CD4-positive, alpha-beta memory T cell (primary cell): ENCODE measurements around the gene MEGF9. TPM values are rescaled to one million over a fixed set of nuclear protein-coding genes. Genes with fewer than 3 reads are reported as not detected.

Experiments used
- CTCF ChIA-PET: fragments of 350-600 bp; sonication (Branson Sonifier 250); formaldehyde crosslinking; loops from one replicate; lab custom pipeline; 2021; ENCODE audit warnings: inconsistent platforms; ENCODE audit not compliant: partially characterized antibody; lab: Charles Lee
- POLR2A ChIA-PET: fragments of 350-600 bp; sonication (Branson Sonifier 250); formaldehyde crosslinking; loops from one replicate; lab custom pipeline; 2021; ENCODE audit not compliant: partially characterized antibody; lab: Charles Lee
- DNase-seq, 5 donors: peaks; one replicate each; pipeline versions ENCODE4 v3.0.0 to v3.0.0-alpha.2; 2020 to 2022; ENCODE audit warnings: mixed read lengths in 1 of 5
- H3K27ac ChIP-seq: one replicate; pipeline ENCODE4 v1.7.0; 2013; ENCODE audit warnings: low read depth, low read length
- H3K27me3 ChIP-seq: 2 replicates; pipeline ENCODE4 v1.7.0; 2013; ENCODE audit warnings: mild to moderate bottlenecking, low read length, moderate library complexity; ENCODE audit not compliant: insufficient read depth
- H3K36me3 ChIP-seq: 2 replicates; pipeline ENCODE4 v1.7.0; 2013; ENCODE audit warnings: mild to moderate bottlenecking, low read length, moderate library complexity; ENCODE audit not compliant: insufficient read depth
- H3K4me1 ChIP-seq: 2 replicates; pipeline ENCODE4 v1.7.0; 2013; ENCODE audit warnings: mild to moderate bottlenecking, low read length, moderate library complexity; ENCODE audit not compliant: insufficient read depth
- H3K4me3 ChIP-seq, 2 donors: one replicate each; pipeline ENCODE4 v1.7.0; 2013; ENCODE audit warnings: low read length in 2 of 2, mild to moderate bottlenecking in 1 of 2
- H3K9me3 ChIP-seq, 2 donors: one replicate each; pipeline ENCODE4 v1.7.0; 2013; ENCODE audit warnings: low read length in 2 of 2, control low read depth in 1 of 2; ENCODE audit not compliant: control insufficient read depth in 1 of 2
- H3K27ac Mint-ChIP-seq, 7 donors: one replicate each; pipeline ENCODE4 v1.8.0; 2020 to 2021; ENCODE audit warnings: mixed read lengths in 7 of 7, mild to moderate bottlenecking in 6 of 7, inconsistent platforms in 3 of 7, moderate library complexity in 3 of 7
- H3K27me3 Mint-ChIP-seq, 2 donors: one replicate each; pipeline ENCODE4 v1.8.0; 2020 to 2021; ENCODE audit warnings: mixed read lengths in 2 of 2
- H3K36me3 Mint-ChIP-seq, 2 donors: one replicate each; pipeline ENCODE4 v1.8.0; 2020 to 2021; ENCODE audit warnings: mixed read lengths in 2 of 2, inconsistent platforms in 1 of 2, mild to moderate bottlenecking in 1 of 2
- H3K4me1 Mint-ChIP-seq, 4 donors: one replicate each; pipeline ENCODE4 v1.8.0; 2020 to 2021; ENCODE audit warnings: mixed read lengths in 4 of 4, mild to moderate bottlenecking in 1 of 4
- H3K4me3 Mint-ChIP-seq, 8 donors: one replicate each; pipeline ENCODE4 v1.8.0; 2020 to 2021; ENCODE audit warnings: mixed read lengths in 8 of 8, mild to moderate bottlenecking in 7 of 8, moderate library complexity in 6 of 8, inconsistent platforms in 3 of 8
- H3K9me3 Mint-ChIP-seq, 8 donors: one replicate each; pipeline ENCODE4 v1.8.0; 2020 to 2021; ENCODE audit warnings: mixed read lengths in 8 of 8, mild to moderate bottlenecking in 5 of 8, inconsistent platforms in 3 of 8, moderate library complexity in 1 of 8
- intact Hi-C: fragments of 100-400 bp; cut with micrococcal nuclease; formaldehyde crosslinking; loops from one replicate; pipeline ENCODE4 v1.15.1; 2023
- polyA plus RNA-seq, 2 donors: library from polyadenylated mRNA; unstranded; fragments of 300-500 nt; fragmentation: Illumina TruSeq; gene quantifications; one replicate each; pipeline ENCODE4 v1.2.3, GENCODE V29; 2021
- total RNA-seq, 2 experiments: library from RNA; stranded (reverse); gene quantifications; one replicate each; pipeline ENCODE4 v1.2.3, GENCODE V29; 2021

MEGF9 gene
- total and polyA plus RNA-seq, 4 experiments from 2014 or later: 5.9 to 14.9 (median 10.5) TPM

GRCh38 chr9:120627073-120627472 lies 87.2 kb downstream of the MEGF9 start:
- intact Hi-C loops: no loop called here
- no peaks in the 10 kb centered on the region for H3K27me3 Mint-ChIP-seq
- Histone ChIP-seq H3K27me3 (no peaks in the 10 kb centered on the region), H3K4me3 (no peak overlapping the region), H3K36me3 (no peaks in the 10 kb centered on the region), H3K4me1 (no peaks in the 10 kb centered on the region), H3K9me3 (no peaks in the 10 kb centered on the region), H3K27ac (no peak overlapping the region)
- H3K4me3 Mint-ChIP-seq: no peak overlapping the region
- POLR2A ChIA-PET: no interaction called here
- peak overlapping the region in 1 of 7 donors; percentile 35 for H3K27ac Mint-ChIP-seq
- DNase-seq: no peak
- peaks cover 0 to 5% (median 4%) of the 10 kb centered on the region in 4 donors for H3K4me1 Mint-ChIP-seq
- H3K36me3 Mint-ChIP-seq: no peaks in the 10 kb centered on the region
- no peaks in the 10 kb centered on the region for H3K9me3 Mint-ChIP-seq
- CTCF ChIA-PET: interaction anchor here (0.6 kb wide), 1 partner anchor 127 kb away, joined by 4 read pairs; no protein-coding TSS in a partner anchor

GRCh38 chr9:120626512-120626911 lies 87.8 kb downstream of the MEGF9 start:
- Histone ChIP-seq H3K4me3 (no peak overlapping the region), H3K9me3 (no peaks in the 10 kb centered on the region), H3K36me3 (no peaks in the 10 kb centered on the region), H3K27me3 (no peaks in the 10 kb centered on the region), H3K27ac (no peak overlapping the region), H3K4me1 (no peaks in the 10 kb centered on the region)
- Mint-ChIP-seq H3K4me3 (no peak overlapping the region), H3K27me3 (no peaks in the 10 kb centered on the region), H3K36me3 (no peaks in the 10 kb centered on the region), H3K4me1 (peaks cover 0 to 4% (median 2%) of the 10 kb centered on the region in 4 donors), H3K27ac (no peak overlapping the region), H3K9me3 (no peaks in the 10 kb centered on the region)
- intact Hi-C loops: no loop called here
- no peak for DNase-seq
- ChIA-PET CTCF (no interaction called here), POLR2A (no interaction called here)

GRCh38 chr9:120625222-120625621 lies 89.0 kb downstream of the MEGF9 start:
- Histone ChIP-seq H3K9me3 (no peaks in the 10 kb centered on the region), H3K4me3 (no peak overlapping the region), H3K4me1 (no peaks in the 10 kb centered on the region), H3K27ac (no peak overlapping the region), H3K27me3 (no peaks in the 10 kb centered on the region), H3K36me3 (no peaks in the 10 kb centered on the region)
- Mint-ChIP-seq H3K27me3 (no peaks in the 10 kb centered on the region), H3K4me3 (no peak overlapping the region), H3K9me3 (no peaks in the 10 kb centered on the region), H3K27ac (peak overlapping the region in 4 of 7 donors; percentile 4 to 66 (median 17)), H3K36me3 (no peaks in the 10 kb centered on the region), H3K4me1 (peaks cover 0 to 6% (median 2%) of the 10 kb centered on the region in 4 donors)
- peak in 1 of 5 donors; percentile 11 for DNase-seq
- POLR2A ChIA-PET: no interaction called here
- CTCF ChIA-PET: interaction anchor here (1.1 to 1.6 kb wide), 2 partner anchors 15 to 39 kb away, joined by 3 to 5 read pairs; no protein-coding TSS in a partner anchor
- intact Hi-C loops: no loop called here

- no peak overlapping the region for H3K27ac Mint-ChIP-seq
- no peak overlapping the region for H3K4me3 ChIP-seq
- intact Hi-C loops: loop anchor here (5.0 kb wide), 1 partner anchor 135 kb away; no protein-coding TSS in a partner anchor
- peaks cover 4 to 9% (median 8%) of the 10 kb centered on the region in 4 donors for H3K4me1 Mint-ChIP-seq
- H3K36me3 ChIP-seq: no peaks in the 10 kb centered on the region
- peaks cover 0 to 4% of the 10 kb centered on the region in 2 donors for H3K36me3 Mint-ChIP-seq
- ChIA-PET POLR2A (no interaction called here), CTCF (interaction anchor here (1.0 to 2.1 kb wide), 4 partner anchors 9 to 438 kb away, joined by 3 to 6 read pairs (median 5); no protein-coding TSS in a partner anchor)
- H3K27me3 Mint-ChIP-seq: no peaks in the 10 kb centered on the region
- no peak for DNase-seq
- no peak overlapping the region for H3K4me3 Mint-ChIP-seq
- no peak overlapping the region for H3K27ac ChIP-seq
- no peaks in the 10 kb centered on the region for H3K27me3 ChIP-seq
- no peaks in the 10 kb centered on the region for H3K9me3 Mint-ChIP-seq
- no peaks in the 10 kb centered on the region for H3K4me1 ChIP-seq
- no peaks in the 10 kb centered on the region for H3K9me3 ChIP-seq
Observed at GRCh38 chr9:120622790-120623189, 91.5 kb downstream of the MEGF9 start.

GRCh38 chr9:120621941-120622340 lies 92.3 kb downstream of the MEGF9 start:
- no peaks in the 10 kb centered on the region for H3K36me3 ChIP-seq
- H3K27ac ChIP-seq: no peak overlapping the region
- Mint-ChIP-seq H3K9me3 (no peaks in the 10 kb centered on the region), H3K4me3 (no peak overlapping the region), H3K4me1 (peaks cover 4 to 9% (median 8%) of the 10 kb centered on the region in 4 donors), H3K27ac (peak overlapping the region in 1 of 7 donors; percentile 22), H3K36me3 (peaks cover 2 to 7% of the 10 kb centered on the region in 2 donors), H3K27me3 (no peaks in the 10 kb centered on the region)
- no peak overlapping the region for H3K4me3 ChIP-seq
- no peaks in the 10 kb centered on the region for H3K4me1 ChIP-seq
- H3K27me3 ChIP-seq: no peaks in the 10 kb centered on the region
- POLR2A ChIA-PET: no interaction called here
- CTCF ChIA-PET: interaction anchor here (1.0 to 2.1 kb wide), 2 partner anchors 94 to 438 kb away, joined by 3 to 6 read pairs; no protein-coding TSS in a partner anchor
- intact Hi-C loops: loop anchor here (5.0 kb wide), 1 partner anchor 135 kb away; no protein-coding TSS in a partner anchor
- H3K9me3 ChIP-seq: no peaks in the 10 kb centered on the region
- DNase-seq: no peak

GRCh38 chr9:120619751-120620655 lies 94.3 kb downstream of the MEGF9 start:
- peak; percentile 46 to 55 (median 50) for DNase-seq
- Mint-ChIP-seq H3K27me3 (no peaks in the 10 kb centered on the region), H3K9me3 (no peaks in the 10 kb centered on the region), H3K27ac (peak overlapping the region in 3 of 7 donors; percentile 4 to 72 (median 9)), H3K4me3 (no peak overlapping the region), H3K36me3 (peaks cover 3 to 7% of the 10 kb centered on the region in 2 donors), H3K4me1 (peaks cover 4 to 7% (median 6%) of the 10 kb centered on the region in 4 donors)
- ChIA-PET POLR2A (no interaction called here), CTCF (interaction anchor here (0.6 to 1.4 kb wide), 15 partner anchors 8 to 452 kb away, joined by 3 to 5 read pairs (median 4); no protein-coding TSS in a partner anchor)
- no peak overlapping the region for H3K4me3 ChIP-seq
- intact Hi-C loops: loop anchor here (1.0 to 5.0 kb wide), 3 partner anchors 95 to 452 kb away; partner anchors contain the start of gene MEGF9
- H3K36me3 ChIP-seq: no peaks in the 10 kb centered on the region
- H3K9me3 ChIP-seq: no peaks in the 10 kb centered on the region
- H3K27me3 ChIP-seq: no peaks in the 10 kb centered on the region
- no peaks in the 10 kb centered on the region for H3K4me1 ChIP-seq
- no peak overlapping the region for H3K27ac ChIP-seq
